ENCODE data around the gene ZNF674. TPM values are rescaled to one million over a fixed set of nuclear protein-coding genes. Genes with fewer than 3 reads are reported as not detected.

The ZNF674 gene
- total and polyA plus RNA-seq, 10 of the 15 experiments (the other 5 are each of a cell fraction or from before 2014, with no cell fraction given) = 1.0 to 3.7 (median 1.8) TPM

DNA sequence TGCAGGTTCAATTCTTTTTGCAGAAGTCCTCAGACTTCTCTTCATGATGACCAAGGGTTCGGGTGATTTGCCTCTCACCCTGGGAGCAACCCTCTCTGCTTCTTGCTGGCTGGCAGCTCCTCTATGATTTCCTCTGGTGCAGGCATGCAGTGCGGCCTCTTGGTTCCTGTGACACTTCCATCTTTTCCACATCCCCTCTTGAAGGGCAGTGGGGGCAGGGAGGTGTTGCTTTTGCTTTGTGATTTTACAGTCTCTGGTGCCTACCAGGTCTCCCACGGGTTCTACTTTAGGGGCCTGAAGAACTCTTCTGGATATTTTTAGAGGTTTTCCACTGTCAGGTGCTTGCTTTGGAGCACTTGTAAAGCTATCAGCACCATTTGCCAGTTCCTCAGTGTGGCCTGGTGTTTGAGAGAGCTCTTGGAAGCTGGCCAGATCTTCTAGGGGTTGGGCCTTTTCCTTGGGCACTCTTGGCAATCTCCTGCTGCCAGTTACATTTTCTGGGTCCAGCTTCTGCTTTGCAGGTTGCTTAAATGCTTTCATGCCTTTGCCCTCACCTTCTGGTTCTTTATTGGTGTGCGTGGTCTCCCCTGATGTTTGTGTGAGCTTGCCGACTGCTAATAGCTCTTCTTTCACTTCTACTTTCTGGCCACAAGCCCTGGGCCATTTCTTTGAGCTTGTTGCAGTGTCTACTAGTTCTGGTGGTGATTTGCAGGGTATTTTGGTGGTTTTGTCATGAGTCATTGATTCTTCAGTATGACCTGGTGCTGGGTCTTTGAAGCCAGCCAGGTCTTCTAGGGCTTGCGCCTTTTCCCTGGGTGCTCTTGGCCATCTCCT, 16.8 kb upstream of the ZNF674 start (continued):
- TF ChIP-seq, protein P1, sequence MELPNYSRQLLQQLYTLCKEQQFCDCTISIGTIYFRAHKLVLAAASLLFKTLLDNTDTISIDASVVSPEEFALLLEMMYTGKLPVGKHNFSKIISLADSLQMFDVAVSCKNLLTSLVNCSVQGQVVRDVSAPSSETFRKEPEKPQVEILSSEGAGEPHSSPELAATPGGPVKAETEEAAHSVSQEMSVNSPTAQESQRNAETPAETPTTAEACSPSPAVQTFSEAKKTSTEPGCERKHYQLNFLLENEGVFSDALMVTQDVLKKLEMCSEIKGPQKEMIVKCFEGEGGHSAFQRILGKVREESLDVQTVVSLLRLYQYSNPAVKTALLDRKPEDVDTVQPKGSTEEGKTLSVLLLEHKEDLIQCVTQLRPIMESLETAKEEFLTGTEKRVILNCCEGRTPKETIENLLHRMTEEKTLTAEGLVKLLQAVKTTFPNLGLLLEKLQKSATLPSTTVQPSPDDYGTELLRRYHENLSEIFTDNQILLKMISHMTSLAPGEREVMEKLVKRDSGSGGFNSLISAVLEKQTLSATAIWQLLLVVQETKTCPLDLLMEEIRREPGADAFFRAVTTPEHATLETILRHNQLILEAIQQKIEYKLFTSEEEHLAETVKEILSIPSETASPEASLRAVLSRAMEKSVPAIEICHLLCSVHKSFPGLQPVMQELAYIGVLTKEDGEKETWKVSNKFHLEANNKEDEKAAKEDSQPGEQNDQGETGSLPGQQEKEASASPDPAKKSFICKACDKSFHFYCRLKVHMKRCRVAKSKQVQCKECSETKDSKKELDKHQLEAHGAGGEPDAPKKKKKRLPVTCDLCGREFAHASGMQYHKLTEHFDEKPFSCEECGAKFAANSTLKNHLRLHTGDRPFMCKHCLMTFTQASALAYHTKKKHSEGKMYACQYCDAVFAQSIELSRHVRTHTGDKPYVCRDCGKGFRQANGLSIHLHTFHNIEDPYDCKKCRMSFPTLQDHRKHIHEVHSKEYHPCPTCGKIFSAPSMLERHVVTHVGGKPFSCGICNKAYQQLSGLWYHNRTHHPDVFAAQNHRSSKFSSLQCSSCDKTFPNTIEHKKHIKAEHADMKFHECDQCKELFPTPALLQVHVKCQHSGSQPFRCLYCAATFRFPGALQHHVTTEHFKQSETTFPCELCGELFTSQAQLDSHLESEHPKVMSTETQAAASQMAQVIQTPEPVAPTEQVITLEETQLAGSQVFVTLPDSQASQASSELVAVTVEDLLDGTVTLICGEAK (IDR thresholded peaks at IDR 0.05; ENCODE audit: borderline replicate concordance) = no peak
- no peak for TF ChIP-seq ZNF384 (IDR thresholded peaks at IDR 0.05; ENCODE audit: borderline replicate concordance, low read depth, low read length)
- no peak for TF ChIP-seq SREBF2 (IDR thresholded peaks at IDR 0.05; ENCODE audit: low read length)
- no peak for TF ChIP-seq RCOR1 (conservative IDR thresholded peaks at IDR 0.05; ENCODE audit: low read depth, low read length)
- no peak for TF ChIP-seq SIN3A (IDR thresholded peaks at IDR 0.05; ENCODE audit: low read depth, low read length)
- TF ChIP-seq SRF (IDR thresholded peaks at IDR 0.05; ENCODE audit: low read depth in 2 of 2, low read length in 2 of 2) = no peak
- TF ChIP-seq IKZF1 (conservative IDR thresholded peaks at IDR 0.05) = peak; percentile 78
- TF ChIP-seq, protein P2, sequence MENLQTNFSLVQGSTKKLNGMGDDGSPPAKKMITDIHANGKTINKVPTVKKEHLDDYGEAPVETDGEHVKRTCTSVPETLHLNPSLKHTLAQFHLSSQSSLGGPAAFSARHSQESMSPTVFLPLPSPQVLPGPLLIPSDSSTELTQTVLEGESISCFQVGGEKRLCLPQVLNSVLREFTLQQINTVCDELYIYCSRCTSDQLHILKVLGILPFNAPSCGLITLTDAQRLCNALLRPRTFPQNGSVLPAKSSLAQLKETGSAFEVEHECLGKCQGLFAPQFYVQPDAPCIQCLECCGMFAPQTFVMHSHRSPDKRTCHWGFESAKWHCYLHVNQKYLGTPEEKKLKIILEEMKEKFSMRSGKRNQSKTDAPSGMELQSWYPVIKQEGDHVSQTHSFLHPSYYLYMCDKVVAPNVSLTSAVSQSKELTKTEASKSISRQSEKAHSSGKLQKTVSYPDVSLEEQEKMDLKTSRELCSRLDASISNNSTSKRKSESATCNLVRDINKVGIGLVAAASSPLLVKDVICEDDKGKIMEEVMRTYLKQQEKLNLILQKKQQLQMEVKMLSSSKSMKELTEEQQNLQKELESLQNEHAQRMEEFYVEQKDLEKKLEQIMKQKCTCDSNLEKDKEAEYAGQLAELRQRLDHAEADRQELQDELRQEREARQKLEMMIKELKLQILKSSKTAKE (IDR thresholded peaks at IDR 0.05; ENCODE audit: low read depth, poor library complexity, severe bottlenecking) = peak; percentile 74
- TF ChIP-seq, protein P3, sequence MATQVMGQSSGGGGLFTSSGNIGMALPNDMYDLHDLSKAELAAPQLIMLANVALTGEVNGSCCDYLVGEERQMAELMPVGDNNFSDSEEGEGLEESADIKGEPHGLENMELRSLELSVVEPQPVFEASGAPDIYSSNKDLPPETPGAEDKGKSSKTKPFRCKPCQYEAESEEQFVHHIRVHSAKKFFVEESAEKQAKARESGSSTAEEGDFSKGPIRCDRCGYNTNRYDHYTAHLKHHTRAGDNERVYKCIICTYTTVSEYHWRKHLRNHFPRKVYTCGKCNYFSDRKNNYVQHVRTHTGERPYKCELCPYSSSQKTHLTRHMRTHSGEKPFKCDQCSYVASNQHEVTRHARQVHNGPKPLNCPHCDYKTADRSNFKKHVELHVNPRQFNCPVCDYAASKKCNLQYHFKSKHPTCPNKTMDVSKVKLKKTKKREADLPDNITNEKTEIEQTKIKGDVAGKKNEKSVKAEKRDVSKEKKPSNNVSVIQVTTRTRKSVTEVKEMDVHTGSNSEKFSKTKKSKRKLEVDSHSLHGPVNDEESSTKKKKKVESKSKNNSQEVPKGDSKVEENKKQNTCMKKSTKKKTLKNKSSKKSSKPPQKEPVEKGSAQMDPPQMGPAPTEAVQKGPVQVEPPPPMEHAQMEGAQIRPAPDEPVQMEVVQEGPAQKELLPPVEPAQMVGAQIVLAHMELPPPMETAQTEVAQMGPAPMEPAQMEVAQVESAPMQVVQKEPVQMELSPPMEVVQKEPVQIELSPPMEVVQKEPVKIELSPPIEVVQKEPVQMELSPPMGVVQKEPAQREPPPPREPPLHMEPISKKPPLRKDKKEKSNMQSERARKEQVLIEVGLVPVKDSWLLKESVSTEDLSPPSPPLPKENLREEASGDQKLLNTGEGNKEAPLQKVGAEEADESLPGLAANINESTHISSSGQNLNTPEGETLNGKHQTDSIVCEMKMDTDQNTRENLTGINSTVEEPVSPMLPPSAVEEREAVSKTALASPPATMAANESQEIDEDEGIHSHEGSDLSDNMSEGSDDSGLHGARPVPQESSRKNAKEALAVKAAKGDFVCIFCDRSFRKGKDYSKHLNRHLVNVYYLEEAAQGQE (IDR thresholded peaks at IDR 0.05; ENCODE audit: low read depth, low read length) = no peak
- TF ChIP-seq, protein P4, sequence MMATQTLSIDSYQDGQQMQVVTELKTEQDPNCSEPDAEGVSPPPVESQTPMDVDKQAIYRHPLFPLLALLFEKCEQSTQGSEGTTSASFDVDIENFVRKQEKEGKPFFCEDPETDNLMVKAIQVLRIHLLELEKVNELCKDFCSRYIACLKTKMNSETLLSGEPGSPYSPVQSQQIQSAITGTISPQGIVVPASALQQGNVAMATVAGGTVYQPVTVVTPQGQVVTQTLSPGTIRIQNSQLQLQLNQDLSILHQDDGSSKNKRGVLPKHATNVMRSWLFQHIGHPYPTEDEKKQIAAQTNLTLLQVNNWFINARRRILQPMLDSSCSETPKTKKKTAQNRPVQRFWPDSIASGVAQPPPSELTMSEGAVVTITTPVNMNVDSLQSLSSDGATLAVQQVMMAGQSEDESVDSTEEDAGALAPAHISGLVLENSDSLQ (IDR thresholded peaks at IDR 0.05) = no peak
- TF ChIP-seq JUNB (IDR thresholded peaks at IDR 0.05) = peak; percentile 78
- TF ChIP-seq, protein P5, sequence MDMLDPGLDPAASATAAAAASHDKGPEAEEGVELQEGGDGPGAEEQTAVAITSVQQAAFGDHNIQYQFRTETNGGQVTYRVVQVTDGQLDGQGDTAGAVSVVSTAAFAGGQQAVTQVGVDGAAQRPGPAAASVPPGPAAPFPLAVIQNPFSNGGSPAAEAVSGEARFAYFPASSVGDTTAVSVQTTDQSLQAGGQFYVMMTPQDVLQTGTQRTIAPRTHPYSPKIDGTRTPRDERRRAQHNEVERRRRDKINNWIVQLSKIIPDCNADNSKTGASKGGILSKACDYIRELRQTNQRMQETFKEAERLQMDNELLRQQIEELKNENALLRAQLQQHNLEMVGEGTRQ (IDR thresholded peaks at IDR 0.05; ENCODE audit: borderline replicate concordance, low read depth, low read length) = no peak
- no peak for TF ChIP-seq SREBF1 (IDR thresholded peaks at IDR 0.05; ENCODE audit: low read length)
- TF ChIP-seq POU2F2 (IDR thresholded peaks at IDR 0.05; ENCODE audit: borderline replicate concordance, low read depth, low read length) = peak; percentile 66
- TF ChIP-seq BMI1 (IDR thresholded peaks at IDR 0.05; ENCODE audit: borderline replicate concordance) = peak; percentile 37; the same call in 1 of the 2 replicates
- TF ChIP-seq SPI1 (IDR thresholded peaks at IDR 0.05; ENCODE audit: borderline replicate concordance, insufficient read depth, low read depth, low read length) = peak; percentile 81; the same call in 1 of the 2 replicates

Data from GM12878 (cell line).